Astrocyte of the hippocampus (primary cell): ENCODE data around the gene PTGDR2.

ENCODE experiments used
- DNase-seq: peaks from one replicate; pipeline ENCODE4 v3.0.0; 2011; ENCODE audit warnings: low read depth, low spot score

PTGDR2 gene

GRCh38 chr11:60809691-60810090, 46.1 kb downstream of the PTGDR2 start:
- DNase-seq, result no peak

- no peak for DNase-seq
Observed at GRCh38 chr11:60809249-60809648, 46.5 kb downstream of the PTGDR2 start.

GRCh38 chr11:60803273-60803936, 52.3 kb downstream of the PTGDR2 start:
- DNase-seq, result no peak

- DNase-seq, result no peak
Observed at GRCh38 chr11:60801194-60801593, 54.6 kb downstream of the PTGDR2 start.
